K562 (cell line): ENCODE measurements around the gene PMF1. TPM values are rescaled to one million over a fixed set of nuclear protein-coding genes. Genes with fewer than 3 reads are reported as not detected.

Source experiments
- ATF1 ChIP-seq, 2 experiments: fragments of 450-650 bp in 1 of 2; IDR thresholded peaks; 2 replicates each; pipeline ENCODE4 v1.6.1; 2016; ENCODE audit warnings: missing compliant biosample characterization in 1 of 2, missing genetic modification characterization in 1 of 2
- BCL6 ChIP-seq: fragments of 250-450 bp; sonication (Bioruptor Pico); IDR thresholded peaks from 2 replicates; pipeline ENCODE4 v1.4.0; 2020
- CLOCK ChIP-seq: fragments of 250-450 bp; sonication (Bioruptor Pico); IDR thresholded peaks from 2 replicates; pipeline ENCODE4 v1.4.0; 2020; ENCODE audit warnings: mild to moderate bottlenecking, moderate library complexity, borderline replicate concordance
- COPS2 ChIP-seq: fragments of 450-650 bp; conservative IDR thresholded peaks from 2 replicates; pipeline ENCODE4 v1.6.1; 2016; ENCODE audit warnings: mild to moderate bottlenecking, moderate library complexity
- E2F6 ChIP-seq, 2 experiments: IDR thresholded peaks; 2 replicates each; pipeline ENCODE4 v1.6.1; 2011; ENCODE audit warnings: borderline replicate concordance in 1 of 2, control low read depth in 1 of 2, low read depth in 1 of 2, low read length in 1 of 2, mild to moderate bottlenecking in 1 of 2, mixed read lengths in 1 of 2, moderate library complexity in 1 of 2; ENCODE audit not compliant: insufficient read depth in 1 of 2, insufficient read length in 1 of 2, poor library complexity in 1 of 2, severe bottlenecking in 1 of 2; ENCODE audit errors: extremely low read depth in 1 of 2
- EHMT2 ChIP-seq: fragments of 450-650 bp; IDR thresholded peaks from 2 replicates; pipeline ENCODE4 v1.6.1; 2018; ENCODE audit warnings: antibody characterized with exemption
- GATAD2B ChIP-seq: fragments of 450-650 bp; IDR thresholded peaks from 2 replicates; pipeline ENCODE4 v1.6.1; 2017; ENCODE audit warnings: mild to moderate bottlenecking, borderline replicate concordance
- GTF2A2 ChIP-seq: IDR thresholded peaks from 2 replicates; pipeline ENCODE4 v1.6.1; 2016; ENCODE audit warnings: mild to moderate bottlenecking, missing genetic modification characterization, missing compliant biosample characterization
- HDGF ChIP-seq: fragments of 450-650 bp; IDR thresholded peaks from 2 replicates; pipeline ENCODE4 v1.6.1; 2016
- HNRNPK ChIP-seq: fragments of 200-400 bp; formaldehyde crosslinking; IDR thresholded peaks from one replicate; pipeline ENCODE4 v1.6.1; 2018; ENCODE audit warnings: mild to moderate bottlenecking, low read depth, low read length; ENCODE audit not compliant: poor library complexity, severe bottlenecking
- LCOR ChIP-seq: sonication (generic); formaldehyde crosslinking; IDR thresholded peaks from 2 replicates; pipeline ENCODE4 v1.8.0; 2022; ENCODE audit warnings: mild to moderate bottlenecking, missing genetic modification reagents
- POLR2B ChIP-seq: fragments of 450-650 bp; IDR thresholded peaks from 2 replicates; pipeline ENCODE4 v1.6.1; 2018; ENCODE audit warnings: low read depth; ENCODE audit not compliant: partially characterized antibody
- PPARD ChIP-seq: fragments of 250-450 bp; sonication (Bioruptor Pico); IDR thresholded peaks from 2 replicates; pipeline ENCODE4 v1.8.0; 2022; ENCODE audit warnings: inconsistent platforms, mild to moderate bottlenecking, moderate library complexity
- TCF15 ChIP-seq: fragments of 250-450 bp; sonication (Bioruptor Pico); IDR thresholded peaks from 2 replicates; pipeline ENCODE4 v1.8.0; 2022; ENCODE audit warnings: moderate library complexity, mild to moderate bottlenecking, inconsistent platforms
- TSC22D4 ChIP-seq: fragments of 450-650 bp; IDR thresholded peaks from 2 replicates; pipeline ENCODE4 v1.6.1; 2016; ENCODE audit warnings: missing genetic modification characterization, missing biosample characterization, control low read depth
- ZNF12 ChIP-seq: sonication (generic); formaldehyde crosslinking; IDR thresholded peaks from 2 replicates; pipeline ENCODE4 v1.4.0; 2020; ENCODE audit warnings: mild to moderate bottlenecking, missing genetic modification reagents
- ZNF277 ChIP-seq: fragments of 250-450 bp; sonication (Bioruptor Pico); IDR thresholded peaks from 2 replicates; pipeline ENCODE4 v1.8.0; 2022; ENCODE audit warnings: inconsistent platforms, mild to moderate bottlenecking, moderate library complexity, borderline replicate concordance
- ZNF280B ChIP-seq: fragments of 250-450 bp; sonication (Bioruptor Pico); IDR thresholded peaks from 2 replicates; pipeline ENCODE4 v1.5.1; 2021; ENCODE audit warnings: mild to moderate bottlenecking
- ZNF444 ChIP-seq: fragments of 250-450 bp; sonication (Bioruptor Pico); IDR thresholded peaks from 2 replicates; pipeline ENCODE4 v1.4.0; 2020; ENCODE audit warnings: mild to moderate bottlenecking, moderate library complexity
- ZNF507 ChIP-seq: conservative IDR thresholded peaks from 2 replicates; pipeline ENCODE4 v1.6.1; 2017; ENCODE audit warnings: missing genetic modification characterization, missing compliant biosample characterization
- ZNF830 ChIP-seq: fragments of 250-450 bp; sonication (Bioruptor Pico); IDR thresholded peaks from 2 replicates; pipeline ENCODE4 v1.5.0; 2021; ENCODE audit warnings: mild to moderate bottlenecking
- polyA plus RNA-seq, 8 experiments: library from polyadenylated mRNA; depleted of rRNA in 4 of 8; stranded (reverse) in 5 of 8; unstranded in 3 of 8; fragments of >200 nt; fragmentation: Nextera tagmentation in 2 of 8; fragmentation: Illumina TruSeq in 1 of 8; extraction: Ambion mirVana in 2 of 8; extraction: Trizol in 1 of 8; gene quantifications; 2 replicates each; pipeline versions ENCODE4 v1.2.1 to v1.2.3, GENCODE V29; 2011 to 2014; ENCODE audit warnings: inconsistent platforms in 1 of 8, missing spikeins in 1 of 8
- total RNA-seq, 7 experiments: library from RNA; depleted of rRNA in 6 of 7; stranded (reverse); fragments of >200 nt in 6 of 7; fragmentation: Illumina TruSeq in 2 of 7; extraction: Trizol in 2 of 7; gene quantifications; 2 replicates each; pipeline versions ENCODE4 v1.2.1 to v1.2.3, GENCODE V29; 2011 to 2021; ENCODE audit warnings: low replicate concordance in 1 of 7

Gene PMF1
- total and polyA plus RNA-seq, 9 of the 15 experiments (the other 6 are each of a cell fraction or from before 2014, with no cell fraction given), result 9.4 to 92.9 (median 71.0) TPM

GRCh38 chr1:156214024-156214748, 1.4 kb downstream of the PMF1 start (continued):
- TF ChIP-seq CLOCK (CRISPR knock-in tag) (no peak), POLR2B (no peak), ZNF12 (CRISPR knock-in tag) (no peak), ZNF507 (no peak), TSC22D4 (tag) (no peak), ATF1 (CRISPR knock-in tag; IDR thresholded peaks at IDR 0.05) (no peak), ATF1 (tag; IDR thresholded peaks at IDR 0.05) (0 out of 2 replicates have a peak, but pooled peaks have one; percentile 11), PPARD (CRISPR knock-in tag) (no peak), TCF15 (CRISPR knock-in tag) (no peak), ZNF444 (CRISPR knock-in tag) (no peak), EHMT2 (peak; percentile 63; the same call in 1 of the 2 replicates), E2F6 (IDR thresholded peaks at IDR 0.05; ENCODE audit: borderline replicate concordance in 1 of 2, extremely low read depth in 1 of 2, insufficient read depth in 1 of 2, insufficient read length in 1 of 2, low read depth in 1 of 2, low read length in 1 of 2, poor library complexity in 1 of 2, severe bottlenecking in 1 of 2) (peak in 1 of 2 experiments; percentile 13), ZNF277 (CRISPR knock-in tag) (no peak), GATAD2B (no peak), GTF2A2 (tag) (no peak), ZNF280B (CRISPR knock-in tag) (no peak), COPS2 (no peak), ZNF830 (CRISPR knock-in tag) (no peak), BCL6 (CRISPR knock-in tag) (no peak), HDGF (no peak), LCOR (no peak), HNRNPK (no peak)
